HTERT RPE-1 (cell line): ENCODE results near the gene SMAD1.

Experiments used
- in situ Hi-C: fragments of 300-500 bp; cut with MboI; formaldehyde crosslinking; loops from 4 replicates; pipeline ENCODE4 v1.14.3; 2020; ENCODE audit warnings: low sequenced_read_pairs

Gene SMAD1

GRCh38 chr4:145488310-145488709 is 6.7 kb downstream of the SMAD1 start:
- in situ Hi-C loops = no loop called here

- in situ Hi-C loops = no loop called here
Observed at GRCh38 chr4:145489556-145489955, 7.9 kb downstream of the SMAD1 start.

GRCh38 chr4:145490361-145490760 is 8.7 kb downstream of the SMAD1 start:
- in situ Hi-C loops = no loop called here

GRCh38 chr4:145490796-145491195 is 9.1 kb downstream of the SMAD1 start:
- in situ Hi-C loops = no loop called here

GRCh38 chr4:145492376-145492775 is 10.7 kb downstream of the SMAD1 start:
- in situ Hi-C loops = no loop called here

GRCh38 chr4:145493166-145493565 is 11.5 kb downstream of the SMAD1 start:
- in situ Hi-C loops = no loop called here

- in situ Hi-C loops = no loop called here
Observed at GRCh38 chr4:145494666-145495270, 13.1 kb downstream of the SMAD1 start.

- in situ Hi-C loops = no loop called here
Observed at GRCh38 chr4:145496292-145496691, 14.6 kb downstream of the SMAD1 start.

- in situ Hi-C loops = no loop called here
Observed at GRCh38 chr4:145497199-145498149, 15.8 kb downstream of the SMAD1 start.

- in situ Hi-C loops = no loop called here
Observed at GRCh38 chr4:145498430-145498829, 16.8 kb downstream of the SMAD1 start.

GRCh38 chr4:145501051-145501660 is 19.5 kb downstream of the SMAD1 start:
- in situ Hi-C loops = no loop called here

GRCh38 chr4:145502809-145503208 is 21.2 kb downstream of the SMAD1 start:
- in situ Hi-C loops = no loop called here

- in situ Hi-C loops = no loop called here
Observed at GRCh38 chr4:145503486-145504072, 21.9 kb downstream of the SMAD1 start.

GRCh38 chr4:145505995-145506394 is 24.3 kb downstream of the SMAD1 start:
- in situ Hi-C loops = no loop called here

- in situ Hi-C loops = no loop called here
Observed at GRCh38 chr4:145507636-145508035, 26.0 kb downstream of the SMAD1 start.

- in situ Hi-C loops = no loop called here
Observed at GRCh38 chr4:145511913-145512522, 30.4 kb downstream of the SMAD1 start.

- in situ Hi-C loops = no loop called here
Observed at GRCh38 chr4:145513020-145513621, 31.5 kb downstream of the SMAD1 start.

GRCh38 chr4:145520172-145520571 is 38.5 kb downstream of the SMAD1 start:
- in situ Hi-C loops = no loop called here

- in situ Hi-C loops = no loop called here
Observed at GRCh38 chr4:145521282-145521681, 39.6 kb downstream of the SMAD1 start.

GRCh38 chr4:145523117-145523516 is 41.5 kb downstream of the SMAD1 start:
- in situ Hi-C loops = no loop called here

- in situ Hi-C loops = no loop called here
Observed at GRCh38 chr4:145524552-145524951, 42.9 kb downstream of the SMAD1 start.
